Stimulated activated CD4-positive, alpha-beta T cell treated with anti-CD3 and anti-CD28 coated beads, Interleukin-4, amount 100 ng/mL, for 24 hours (primary cell): ENCODE data around the gene AGBL4.
"Not testable (repeated sequence)": the region's sequence is repeated elsewhere in the genome, so short reads cannot be mapped to it uniquely, and the experiment has no call there.

ENCODE experiments used
- DNase-seq: peaks from one replicate; pipeline ENCODE4 v3.0.0-alpha.2; 2020

Gene AGBL4

DNA sequence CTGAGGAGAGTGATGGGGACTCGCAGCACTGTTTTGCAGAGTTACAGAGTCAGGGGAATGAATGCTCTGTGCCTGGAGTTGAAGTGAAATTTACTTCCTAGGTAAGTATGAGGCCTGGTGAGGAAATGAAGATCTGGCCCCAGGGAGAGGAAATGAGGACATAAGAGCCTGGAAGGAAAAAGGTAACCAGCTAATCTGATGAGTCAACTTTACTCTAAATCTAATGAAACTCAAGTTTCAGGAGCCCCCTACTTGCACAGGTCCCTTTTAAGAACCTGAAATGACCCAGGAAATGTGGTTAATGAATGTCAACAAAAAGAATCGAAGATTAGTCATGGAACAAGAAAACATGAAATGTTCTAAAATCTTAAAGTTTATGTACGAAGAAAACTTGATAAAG is 599.0 kb downstream of the AGBL4 start:
- DNase-seq: no peak

DNA sequence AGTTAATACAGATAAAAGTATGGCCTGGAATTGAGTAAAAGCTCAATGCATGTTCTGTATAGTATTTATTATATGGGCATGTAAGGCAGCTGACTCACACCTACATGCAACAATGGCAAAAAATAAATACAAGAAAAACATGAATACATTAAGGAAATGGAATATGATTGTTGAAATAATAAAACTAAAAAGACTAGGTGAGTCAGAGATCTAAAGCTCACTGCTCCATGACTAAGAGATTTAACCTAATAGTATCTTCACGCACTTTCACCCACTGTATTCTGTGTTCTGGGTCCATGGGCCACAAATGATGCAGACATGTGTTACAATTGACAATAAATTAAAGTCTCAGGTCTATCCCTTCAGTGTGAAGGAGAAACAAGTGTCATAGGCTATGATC is 607.0 kb downstream of the AGBL4 start:
- DNase-seq: no peak

DNA sequence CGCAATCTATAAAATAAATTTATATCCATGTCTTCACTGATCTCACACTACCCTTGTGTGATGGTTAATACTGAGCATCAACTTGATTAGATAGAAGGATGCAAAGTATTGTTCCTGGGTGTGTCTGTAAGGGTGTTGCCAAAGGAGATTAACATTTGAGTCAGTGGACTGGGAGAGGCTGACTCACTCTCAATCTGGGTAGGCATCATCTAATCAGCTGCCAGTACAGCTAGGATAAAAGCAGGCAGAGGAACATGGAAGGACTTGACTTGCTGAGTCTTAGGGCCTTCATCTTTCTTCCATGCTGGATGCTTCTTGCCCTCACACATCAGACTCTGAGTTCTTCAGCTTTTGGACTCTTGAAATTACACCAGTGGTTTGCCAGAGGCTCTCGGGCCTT is 615.4 kb downstream of the AGBL4 start:
- no peak for DNase-seq

DNA sequence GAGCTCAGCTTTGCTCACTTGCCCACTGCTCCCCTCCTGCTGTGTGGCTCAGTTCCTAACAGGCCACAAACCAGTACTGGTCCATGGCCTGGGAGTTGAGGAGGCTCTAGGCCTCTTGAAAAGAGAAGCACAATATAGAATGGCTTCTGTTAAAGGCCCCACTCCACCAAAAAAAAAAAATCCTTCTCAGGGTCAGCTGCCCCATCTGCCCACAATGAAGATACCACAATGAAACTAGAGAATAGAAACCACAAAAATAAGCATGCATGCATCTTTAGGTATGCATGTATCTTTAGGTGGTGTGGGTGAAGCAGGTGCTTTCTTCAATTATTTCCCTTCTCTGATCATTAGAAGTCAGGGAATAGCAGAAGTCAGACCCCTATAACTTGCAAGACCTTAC is 626.7 kb downstream of the AGBL4 start:
- DNase-seq: no peak

DNA sequence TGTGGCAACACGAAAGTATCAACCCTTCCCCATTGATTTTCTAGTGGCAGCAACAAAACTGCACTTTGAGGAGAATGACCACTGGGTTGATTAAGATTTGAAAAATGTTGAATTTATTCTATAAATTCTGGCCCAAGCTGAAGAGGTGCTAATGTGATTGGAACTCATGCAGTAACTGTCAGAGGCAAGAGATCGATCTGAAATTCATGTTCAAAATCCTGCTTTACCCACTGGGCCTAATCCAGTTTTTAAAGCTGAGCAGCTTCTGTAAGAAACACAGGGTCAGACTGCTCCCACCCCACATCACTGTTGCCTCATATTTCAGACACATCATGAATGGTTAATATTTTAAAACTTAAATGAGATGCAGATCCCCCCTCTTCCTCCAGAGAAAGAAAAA is 629.6 kb downstream of the AGBL4 start:
- no peak for DNase-seq

DNA sequence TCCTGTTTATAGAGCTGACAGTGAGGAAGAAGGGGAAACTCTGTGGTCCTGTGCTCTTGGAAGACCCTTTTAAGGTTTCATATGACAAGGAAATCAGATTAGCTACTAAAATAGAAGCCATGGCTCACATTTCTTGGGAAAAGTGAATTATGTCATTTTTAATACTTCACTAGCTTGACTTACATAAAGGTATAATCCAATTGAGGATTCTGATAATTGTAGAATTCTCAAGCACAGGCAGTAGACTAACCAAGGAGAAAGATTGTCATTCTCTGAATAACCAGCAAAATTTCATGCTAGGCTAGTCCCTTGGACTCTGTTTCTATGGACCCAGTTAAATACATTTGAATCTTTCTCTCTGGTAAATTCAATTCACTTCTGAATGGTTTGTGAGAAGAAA is 634.1 kb downstream of the AGBL4 start:
- no peak for DNase-seq

DNA sequence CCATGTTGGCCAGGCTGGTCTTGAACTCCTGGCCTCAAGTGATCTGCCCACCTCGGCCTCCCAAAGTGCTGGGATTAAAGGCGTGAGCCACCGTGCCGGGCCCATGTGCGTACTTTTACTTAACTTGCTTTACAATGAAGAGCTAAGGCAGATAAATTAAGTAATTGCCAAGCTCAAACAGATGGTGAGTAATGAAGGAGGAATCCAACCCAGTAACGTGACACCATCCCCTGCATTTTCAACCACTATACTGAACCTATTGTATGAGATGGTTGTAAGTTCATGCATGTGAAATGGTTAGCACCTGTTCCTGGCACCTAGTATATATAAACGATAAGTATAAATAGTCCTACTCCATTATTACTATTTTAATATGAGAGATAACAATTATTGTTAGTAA is 659.1 kb downstream of the AGBL4 start:
- no peak for DNase-seq

DNA sequence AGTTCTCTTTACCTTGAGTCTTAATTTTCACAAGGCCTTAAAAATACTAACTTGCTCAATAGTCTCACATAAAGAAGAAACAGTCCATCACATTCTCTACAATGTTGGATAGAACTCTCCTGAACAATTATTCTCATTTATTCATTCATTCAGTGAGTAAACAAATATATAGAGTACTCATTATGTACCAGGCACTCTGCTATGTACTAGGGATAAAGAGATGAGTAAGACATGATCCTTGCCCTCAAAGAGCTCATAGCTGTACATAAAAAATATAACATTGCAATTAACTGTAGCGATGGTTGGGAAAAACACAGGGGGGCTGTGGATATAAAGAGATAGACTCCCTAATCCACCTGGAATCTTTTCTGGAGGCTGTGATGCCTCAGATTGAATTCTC is 660.1 kb downstream of the AGBL4 start:
- no peak for DNase-seq

DNA sequence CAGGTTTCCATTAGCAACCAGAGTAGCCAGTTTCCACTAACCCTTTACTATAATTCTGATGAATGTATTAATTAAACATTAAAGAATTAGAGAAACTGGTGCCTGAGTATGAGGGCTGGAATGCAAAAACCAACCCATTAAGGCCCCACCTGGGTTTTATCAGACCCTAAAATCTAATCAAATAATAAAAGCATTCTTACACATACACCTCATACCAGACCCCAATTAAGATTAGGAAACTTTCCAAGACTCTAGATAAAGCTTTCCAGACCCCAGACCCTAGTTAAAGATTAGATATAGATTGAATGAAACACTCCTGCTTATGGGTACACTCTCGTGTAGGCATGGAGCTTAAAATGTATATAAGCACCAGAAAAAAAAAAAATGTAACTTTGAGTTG is 665.7 kb downstream of the AGBL4 start:
- DNase-seq: no peak

DNA sequence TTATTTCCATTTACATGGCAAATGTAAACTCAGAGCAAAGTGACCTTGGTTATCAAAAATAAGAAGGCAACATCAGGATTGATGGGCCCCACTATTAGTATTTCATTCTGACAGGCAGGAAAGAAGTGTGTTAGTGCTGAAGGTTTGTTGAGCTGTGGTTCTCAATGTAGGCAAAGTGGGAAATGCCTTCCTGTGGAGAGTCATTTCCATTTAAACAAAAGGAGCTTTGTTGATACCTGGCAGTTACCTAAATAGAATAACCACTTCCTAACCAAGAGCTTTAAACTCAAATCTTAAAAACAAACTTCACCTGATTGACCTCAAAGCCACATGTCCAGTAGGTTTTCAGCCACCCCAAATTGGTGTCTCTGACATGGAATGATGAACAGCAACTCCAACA is 667.2 kb downstream of the AGBL4 start:
- no peak for DNase-seq

DNA sequence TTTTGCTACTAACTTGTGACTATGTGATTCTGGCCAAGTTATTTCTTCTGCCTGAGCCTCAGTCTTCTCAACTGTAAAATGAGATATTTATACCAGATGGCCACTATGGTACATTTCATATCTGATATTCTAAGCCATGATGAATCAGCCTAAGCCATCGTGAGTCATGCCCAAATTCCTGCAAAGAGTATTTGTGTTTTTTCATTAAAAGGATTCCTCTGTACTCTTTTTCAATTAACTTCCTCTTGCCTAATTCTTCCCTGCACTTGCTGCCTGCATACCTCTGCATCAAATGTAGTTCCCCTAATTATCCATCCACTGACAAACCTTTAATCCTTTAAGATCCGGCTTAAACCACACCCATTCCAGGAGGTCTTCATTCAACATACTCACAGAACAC is 672.0 kb downstream of the AGBL4 start:
- no peak for DNase-seq

DNA sequence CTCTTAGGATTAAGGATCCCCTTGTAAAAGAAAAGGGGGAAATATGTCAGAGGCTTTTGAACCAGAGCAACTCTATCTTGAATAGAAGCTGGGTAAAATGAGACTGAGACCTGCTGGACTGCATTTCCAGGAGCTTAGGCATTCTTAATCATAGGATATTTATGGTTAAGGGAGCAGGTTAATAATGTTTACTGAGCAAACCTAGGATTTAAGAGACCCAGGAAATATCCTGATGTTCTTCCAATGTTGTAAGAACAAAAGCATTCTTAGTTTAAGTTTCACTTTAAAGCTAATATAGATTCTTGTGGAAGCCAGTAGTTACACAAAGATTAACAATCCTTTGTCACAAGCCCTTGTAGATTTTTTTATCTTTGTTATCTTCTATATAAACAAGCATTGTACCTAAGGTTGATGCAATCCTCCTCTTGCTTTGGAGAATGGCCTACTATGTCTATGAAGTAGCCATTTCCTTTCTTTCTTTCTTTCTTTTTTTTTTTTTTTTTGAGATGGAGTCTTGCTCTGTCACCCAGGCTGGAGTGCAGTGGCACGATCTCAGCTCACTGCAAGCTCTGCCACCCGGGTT is 676.9 kb downstream of the AGBL4 start:
- DNase-seq: no peak

DNA sequence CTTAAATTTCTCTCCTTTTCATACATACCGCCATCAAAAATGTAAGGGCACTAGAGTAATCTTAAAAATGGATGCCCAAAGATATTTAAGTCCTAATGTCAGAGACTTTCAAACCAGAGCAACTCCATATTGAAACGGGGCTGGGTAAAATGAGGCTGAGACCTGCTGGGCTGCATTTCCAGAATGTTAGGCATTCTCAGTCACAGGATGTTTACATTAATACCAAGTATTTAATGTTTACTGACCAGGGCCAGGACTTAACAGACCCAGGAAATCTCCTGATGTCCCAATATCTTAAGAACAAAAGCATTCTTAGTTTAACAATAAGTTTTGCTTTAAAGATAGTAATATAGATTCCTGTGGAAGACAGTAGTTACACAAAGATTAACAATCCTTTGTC is 683.2 kb downstream of the AGBL4 start:
- no peak for DNase-seq

DNA sequence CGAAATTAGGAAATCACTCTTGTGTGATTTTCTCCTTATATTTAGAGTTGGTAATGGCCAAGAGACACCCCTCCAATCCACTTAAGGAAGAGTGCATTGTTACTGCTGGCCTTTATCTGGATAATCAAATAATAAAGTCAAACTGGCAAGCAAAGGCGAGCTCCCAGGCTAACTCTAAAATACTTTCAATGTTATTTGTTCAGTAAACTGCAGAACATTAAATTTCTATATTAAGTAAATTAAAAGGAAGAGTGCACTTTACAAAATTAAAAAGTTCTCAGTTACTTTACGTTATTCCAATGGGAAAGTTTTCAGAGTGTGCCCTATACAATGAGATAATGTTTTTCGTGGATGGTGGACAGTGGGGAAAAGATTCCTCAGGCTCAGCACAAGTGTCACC is 684.7 kb downstream of the AGBL4 start:
- DNase-seq: no peak

DNA sequence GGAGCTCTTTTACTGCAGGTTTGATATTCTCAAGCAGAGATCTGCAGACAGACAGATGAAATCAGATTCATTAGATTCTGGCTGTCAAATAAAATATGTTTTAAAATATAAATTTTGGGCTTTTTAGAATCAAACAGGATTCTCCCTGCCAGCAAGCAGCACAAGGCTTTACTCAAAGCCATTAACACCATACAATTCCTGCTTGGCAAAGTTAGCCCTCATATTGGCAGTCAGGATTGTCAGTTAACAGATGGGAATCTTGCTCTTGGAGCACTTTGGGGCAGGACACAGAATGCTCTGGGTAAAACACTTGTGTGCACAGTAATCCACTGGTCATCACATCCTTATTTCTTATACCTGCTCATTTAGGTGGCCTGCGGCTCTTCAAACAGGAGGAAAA is 686.5 kb downstream of the AGBL4 start:
- DNase-seq: no peak

DNA sequence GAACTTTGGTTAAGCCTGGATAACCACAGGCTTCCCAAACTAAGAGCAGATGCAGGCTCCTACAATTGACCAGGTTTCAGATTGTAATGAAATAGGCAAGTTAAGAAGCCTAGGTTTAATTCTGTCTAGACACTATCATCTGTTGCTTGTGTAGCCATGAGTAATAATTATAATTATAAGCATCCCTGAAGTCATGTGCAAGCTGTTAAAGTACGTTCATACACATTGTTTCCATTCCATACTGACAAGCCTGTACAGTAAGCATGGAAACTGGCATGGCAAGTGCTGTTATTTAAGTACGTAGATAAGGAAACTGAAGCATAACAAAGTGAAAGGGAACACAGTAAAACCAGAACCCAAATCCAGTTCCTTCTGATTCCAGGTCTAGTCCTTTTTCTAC is 689.8 kb downstream of the AGBL4 start:
- no peak for DNase-seq

DNA sequence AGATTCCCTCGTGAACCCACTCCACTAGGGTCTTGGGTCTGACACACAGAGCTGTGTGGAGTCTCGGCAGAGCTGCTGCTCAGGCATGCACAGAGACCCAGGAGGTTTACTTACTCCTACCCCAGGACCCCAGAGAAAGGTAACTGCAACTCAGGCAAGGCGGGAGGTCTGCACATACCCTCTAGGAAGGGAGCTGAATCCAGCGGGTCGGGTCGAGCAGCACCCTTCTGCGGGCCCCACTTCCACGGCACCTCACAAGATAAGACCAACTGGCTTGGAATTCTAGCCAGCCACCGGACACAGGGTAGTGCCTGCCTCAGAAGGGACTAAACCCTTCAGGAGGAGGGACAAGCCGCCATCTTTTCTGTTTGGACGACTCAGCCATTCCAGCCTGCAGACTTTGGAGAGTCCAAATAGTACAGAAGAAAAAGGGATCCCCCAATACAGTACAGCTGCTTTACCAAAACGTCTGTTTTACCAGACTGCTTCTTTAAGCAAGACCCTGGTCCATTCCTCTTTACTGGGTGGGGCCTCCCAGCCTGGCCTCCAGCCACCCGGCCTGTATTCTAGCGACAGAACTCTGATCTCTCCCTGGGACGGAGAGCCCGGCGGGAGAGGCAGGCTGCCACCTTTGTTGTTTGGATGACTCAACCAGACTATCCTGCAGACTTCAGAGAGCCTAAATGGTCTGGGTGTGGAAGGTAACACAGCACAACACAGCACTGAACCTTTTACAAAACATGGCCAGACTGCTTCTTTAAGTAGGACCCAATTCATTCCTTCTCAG is 692.5 kb downstream of the AGBL4 start:
- DNase-seq: no peak

DNA sequence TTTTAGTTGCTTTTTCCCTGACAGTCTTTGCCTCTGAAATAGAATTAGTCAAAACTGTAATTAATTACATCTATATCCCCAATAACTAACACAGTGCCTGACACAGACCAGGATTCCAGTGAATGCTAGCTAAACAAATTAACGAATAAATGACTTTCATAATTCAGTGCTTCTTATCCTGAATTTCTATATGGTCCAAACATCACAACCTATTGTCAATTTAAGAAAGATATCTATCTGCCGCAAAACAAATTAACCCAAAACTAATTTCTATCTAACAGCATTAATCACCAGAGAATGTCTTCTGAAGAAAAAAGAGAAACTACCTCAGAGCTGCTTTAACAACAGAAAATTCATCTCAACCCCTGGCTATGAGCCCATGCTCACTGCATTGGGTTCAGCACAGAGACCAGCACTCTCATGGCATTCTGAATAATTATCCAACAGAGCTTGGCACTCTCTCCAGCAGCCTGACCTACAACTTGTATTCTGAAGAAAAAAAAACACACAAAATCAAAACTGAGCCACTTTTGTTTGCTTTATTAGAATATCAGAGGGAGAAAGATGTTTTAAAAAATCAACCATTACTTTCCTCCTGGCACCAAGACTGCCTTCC is 699.7 kb downstream of the AGBL4 start:
- DNase-seq: no peak

DNA sequence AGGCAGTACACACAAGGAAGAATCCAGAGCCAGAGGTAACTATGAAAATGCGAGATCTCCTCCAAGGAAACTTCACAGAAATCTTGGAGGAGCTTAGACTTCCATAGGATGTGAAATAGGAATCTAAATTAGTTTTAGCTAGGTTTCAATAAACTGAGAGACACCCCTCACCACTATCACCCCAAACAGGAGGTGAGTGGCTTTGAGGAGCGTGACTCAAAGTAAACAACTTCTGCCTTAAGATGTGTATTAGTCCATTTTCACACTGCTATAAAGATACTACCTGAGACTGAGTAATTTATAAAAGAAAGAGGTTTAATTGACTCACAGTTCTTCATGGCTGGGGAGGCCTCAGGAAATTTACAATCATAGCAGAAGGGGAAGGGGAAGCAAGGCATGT is 703.3 kb downstream of the AGBL4 start:
- DNase-seq: not testable (repeated sequence)

DNA sequence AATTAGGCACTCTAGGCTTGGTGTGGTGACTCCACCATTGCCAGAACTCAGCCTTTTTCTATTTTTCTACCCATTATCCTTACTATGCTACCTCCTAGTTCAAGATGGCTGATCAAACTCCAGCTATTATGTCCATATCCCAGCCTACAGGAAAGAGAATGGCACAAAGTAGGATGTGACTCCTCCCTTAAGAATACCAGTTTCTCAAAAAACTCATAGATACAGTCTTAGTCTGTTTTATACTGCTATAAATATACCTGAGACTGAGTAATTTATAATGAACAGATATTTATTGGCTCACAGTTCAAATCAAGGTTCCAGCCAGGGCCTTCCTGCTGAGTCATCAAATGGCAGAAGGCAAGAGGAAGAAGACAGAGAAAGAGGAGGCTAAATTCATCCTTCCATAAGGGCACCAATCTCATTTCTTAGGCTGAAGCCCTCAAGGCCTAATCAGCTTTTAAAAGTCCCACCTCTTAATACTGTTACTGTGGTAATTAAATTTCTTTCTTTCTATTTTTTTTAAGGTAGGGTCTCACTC is 704.3 kb downstream of the AGBL4 start:
- DNase-seq: no peak

DNA sequence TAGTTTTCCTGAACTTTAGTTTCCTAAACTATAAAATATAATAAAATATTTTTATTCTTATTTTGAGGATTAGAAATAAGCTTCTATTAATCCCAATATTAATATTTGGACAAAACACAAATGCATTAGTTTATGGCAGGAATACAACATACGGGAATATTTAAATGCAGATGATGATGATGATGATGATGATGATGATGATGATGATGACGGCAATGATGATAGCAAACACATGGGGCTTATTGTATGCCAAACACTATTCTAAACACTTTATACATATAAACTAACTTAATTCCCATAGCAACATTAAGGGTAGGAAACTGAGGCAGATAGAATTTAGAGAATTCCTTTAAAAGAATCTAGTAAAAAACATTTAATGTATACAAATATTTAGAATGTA is 705.5 kb downstream of the AGBL4 start:
- DNase-seq: no peak

DNA sequence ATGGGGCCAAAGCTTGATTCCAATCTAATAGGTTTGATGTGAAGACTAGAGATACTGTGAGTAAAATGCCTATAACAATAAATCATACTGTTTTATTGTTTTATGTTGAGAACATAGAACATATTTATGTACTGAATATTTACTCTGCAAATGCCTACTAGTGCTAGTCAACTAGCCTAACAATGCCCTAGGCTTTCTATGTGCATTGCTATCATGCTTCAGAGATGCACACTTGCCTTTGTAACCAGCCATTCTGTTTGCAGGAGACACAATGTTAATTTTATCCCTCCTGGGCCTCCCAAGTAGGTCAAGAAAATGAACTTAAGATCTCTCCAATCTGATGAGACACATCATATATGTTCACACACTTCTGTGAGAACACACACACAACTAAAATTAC is 716.3 kb downstream of the AGBL4 start:
- no peak for DNase-seq

DNA sequence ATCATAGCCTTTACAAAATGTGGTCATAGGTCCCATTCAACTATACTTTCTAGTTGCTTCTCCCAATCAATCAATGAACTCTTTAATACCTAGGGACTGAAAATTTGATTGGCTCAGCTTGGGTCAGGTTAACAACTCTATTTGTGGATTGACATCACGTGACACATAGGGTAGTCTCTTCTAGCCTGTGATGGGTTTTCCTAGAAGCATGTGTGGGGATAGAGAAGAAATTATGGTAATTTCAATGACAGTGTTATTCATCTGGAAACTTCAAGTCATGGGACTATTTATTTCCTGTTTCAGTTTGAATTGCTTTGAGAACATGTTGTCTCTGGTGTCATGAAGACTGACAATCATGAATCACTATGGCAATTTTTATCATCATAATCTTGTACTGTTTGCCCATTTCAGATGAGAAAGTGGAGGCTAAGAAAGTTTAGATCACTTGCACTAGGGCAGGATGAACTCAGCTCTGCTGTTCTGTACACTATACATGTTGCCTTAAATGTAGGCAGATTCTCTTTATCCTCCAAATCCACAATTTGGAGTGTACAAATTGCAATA is 717.2 kb downstream of the AGBL4 start:
- DNase-seq: no peak

DNA sequence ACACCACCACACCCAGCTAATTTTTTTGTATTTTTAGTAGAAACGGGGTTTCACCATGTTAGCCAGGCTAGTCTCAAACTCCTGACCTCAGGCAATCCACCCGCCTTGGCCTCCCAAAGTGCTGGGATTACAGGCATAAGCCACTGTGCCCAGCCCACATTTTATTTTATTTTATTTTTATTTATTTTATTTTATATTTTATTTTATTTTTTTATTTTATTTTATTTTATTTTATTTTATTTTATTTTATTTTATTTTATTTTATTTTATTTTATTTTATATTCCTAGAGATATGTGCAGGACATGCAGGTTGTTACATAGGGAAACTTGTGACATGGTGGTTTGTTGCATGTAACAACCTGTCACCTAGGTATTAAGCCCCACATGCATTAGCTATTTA is 721.4 kb downstream of the AGBL4 start:
- DNase-seq: not testable (repeated sequence)
